Brain pericyte (primary cell): ENCODE measurements around the gene RFX8.

Experiments used
- DNase-seq: peaks from one replicate; pipeline ENCODE4 v3.0.0-alpha.2; 2012; ENCODE audit warnings: low read depth, low spot score

Gene RFX8

DNA sequence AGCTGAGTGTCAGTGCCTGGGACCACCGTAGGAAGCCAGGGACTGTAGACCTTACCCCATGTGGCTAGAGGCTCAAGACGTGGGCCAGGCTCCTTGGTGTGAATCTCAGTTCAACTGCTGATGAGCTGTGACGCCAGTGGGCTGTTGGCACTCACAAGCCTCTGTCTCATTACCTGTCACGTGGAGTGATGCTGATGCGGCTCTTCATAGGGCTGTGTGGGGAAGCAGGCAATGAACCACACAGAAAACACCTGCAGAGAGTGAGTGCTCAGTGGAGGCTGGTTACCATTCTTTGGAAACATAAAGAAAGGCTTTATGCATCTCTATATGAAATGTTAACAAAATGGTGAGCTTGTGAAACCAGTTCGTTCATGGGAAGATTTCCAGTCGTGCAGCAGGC lies 123.7 kb downstream of the RFX8 start:
- DNase-seq: no peak

DNA sequence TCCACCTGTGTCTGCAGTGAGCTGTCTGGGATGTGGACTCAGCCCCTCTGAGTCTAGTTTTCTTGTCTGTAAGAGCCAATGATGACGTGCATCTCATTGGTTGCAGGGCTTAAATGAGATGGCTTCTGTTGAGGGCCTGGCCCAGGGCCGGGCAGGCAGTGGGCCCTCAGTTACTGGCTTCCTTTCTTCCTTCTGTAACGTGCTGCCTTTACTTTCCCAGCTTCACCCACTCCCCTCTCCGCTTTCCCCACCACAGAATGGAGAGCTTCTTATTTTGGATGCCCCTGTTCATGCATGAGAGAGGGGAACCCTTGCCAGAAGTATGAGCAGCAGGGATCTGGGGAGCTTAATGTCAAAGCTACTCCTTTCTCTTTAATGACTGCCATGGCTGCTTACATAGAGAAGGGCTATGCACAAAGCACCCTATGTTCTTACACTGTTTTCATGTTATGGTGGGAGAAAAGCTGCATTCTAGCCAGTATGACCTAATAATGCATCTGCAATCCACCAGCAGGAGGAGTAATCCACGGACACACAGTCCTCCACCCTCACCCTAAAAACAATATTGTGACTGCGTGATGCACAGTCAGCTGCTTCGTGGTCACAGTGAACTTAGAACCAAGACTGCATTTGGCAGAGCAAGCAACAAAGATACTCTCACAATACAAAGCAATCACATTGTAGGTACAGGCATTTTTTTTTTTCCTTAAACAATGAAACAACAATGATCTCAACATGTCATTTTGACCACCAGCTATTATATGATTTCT lies 124.8 kb downstream of the RFX8 start:
- DNase-seq: peak; percentile 22

DNA sequence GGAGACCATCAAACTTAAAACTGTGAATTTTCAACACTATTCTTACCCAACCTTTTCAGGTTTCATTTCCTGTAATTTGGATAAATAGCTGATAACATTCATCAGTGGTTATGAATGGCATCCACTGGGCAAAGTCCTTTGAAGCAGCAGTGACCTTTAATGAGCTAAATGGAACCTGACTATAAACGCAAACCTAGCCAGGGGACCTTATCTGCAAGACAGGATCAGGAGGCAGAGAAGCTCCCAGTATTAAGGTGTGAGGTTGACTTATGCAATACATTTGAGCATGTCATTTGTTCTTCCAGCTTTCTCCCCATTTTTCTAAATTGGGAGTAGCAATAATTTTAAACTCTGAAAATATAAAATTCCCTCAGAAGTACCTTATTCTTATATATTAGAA lies 126.0 kb downstream of the RFX8 start:
- no peak for DNase-seq
